K562 (cell line): ENCODE results near the gene OGDH. TPM values are rescaled to one million over a fixed set of nuclear protein-coding genes. Genes with fewer than 3 reads are reported as not detected.

Experiments
- ATAC-seq: fragments of 200-7000 bp; cut with Tn5 transposase; 3 replicates; pipeline ENCODE4 v1.9.1; 2020; ENCODE audit warnings: moderate library complexity
- BruUV-seq: library from RNA; stranded (reverse); fragments of 400-500 nt; replicated peaks from 2 replicates; lab custom pipeline; 2021; lab: Mats Ljungman, UMichigan
- CTCF ChIA-PET: fragments of 300-600 bp; formaldehyde crosslinking; extraction: SDS; loops from one replicate; lab custom pipeline; 2021; ENCODE audit warnings: low intra/inter-chr PET ratio; lab: Yijun Ruan, JAX
- POLR2A ChIA-PET: fragments of 300-600, 350-650 bp; sonication (Branson Sonifier 250); formaldehyde crosslinking; extraction: SDS; loops from one replicate; lab custom pipeline; 2021; ENCODE audit warnings: antibody characterized with exemption, inconsistent platforms; lab: Yijun Ruan, JAX
- DNase-seq, 4 experiments: peaks; one replicate each; pipeline versions ENCODE4 v3.0.0 to v3.0.0-alpha.2; 2011 to 2018; ENCODE audit warnings: low spot score in 3 of 4, mixed read lengths in 3 of 4; ENCODE audit errors: extremely low read depth in 1 of 4
- FAIRE-seq: peaks from 2 replicates; lab custom pipeline; 2011; peaks lifted over from hg19 to GRCh38; lab: Jason Lieb, UNC
- H2AFZ ChIP-seq: 2 replicates; pipeline ENCODE4 v1.6.0; 2011; ENCODE audit warnings: low read depth, low read length, control low read depth, inconsistent platforms
- H3K27ac ChIP-seq: fragments of 200-600 bp; 3 replicates; pipeline ENCODE4 v1.8.0; 2011; ENCODE audit warnings: low read depth, mild to moderate bottlenecking, control low read depth, inconsistent platforms, low read length, moderate library complexity, mixed read lengths; ENCODE audit errors: extremely low read depth
- H3K27me3 ChIP-seq, 2 experiments: fragments of 300-600 bp in 1 of 2; 2 replicates in 1 of 2; 3 replicates in 1 of 2; pipeline versions ENCODE4 v1.6.0 to v1.8.0; 2011; ENCODE audit warnings: inconsistent platforms in 2 of 2, low read length in 2 of 2, mild to moderate bottlenecking in 1 of 2, mixed read lengths in 1 of 2, moderate library complexity in 1 of 2; ENCODE audit not compliant: control insufficient read depth in 2 of 2, insufficient read depth in 2 of 2
- H3K36me3 ChIP-seq: fragments of 300-600 bp; 3 replicates; pipeline ENCODE4 v1.8.0; 2011; ENCODE audit warnings: mild to moderate bottlenecking, low read length, inconsistent platforms; ENCODE audit not compliant: control insufficient read depth, insufficient read depth
- H3K4me1 ChIP-seq, 2 experiments: fragments of 200-600 bp in 1 of 2; replicated peaks in 1 of 2; 2 replicates in 1 of 2; 3 replicates in 1 of 2; pipeline versions ENCODE4 v1.5.1 to v1.8.0; 2011; ENCODE audit warnings: inconsistent platforms in 2 of 2, low read length in 2 of 2, mild to moderate bottlenecking in 1 of 2, mixed read lengths in 1 of 2, moderate library complexity in 1 of 2; ENCODE audit not compliant: control insufficient read depth in 2 of 2, insufficient read depth in 2 of 2
- H3K4me2 ChIP-seq: 2 replicates; pipeline ENCODE4 v1.6.1; 2011; ENCODE audit warnings: low read length, control low read depth, inconsistent platforms, mixed read lengths; ENCODE audit not compliant: insufficient read depth
- H3K4me3 ChIP-seq: fragments of 200-600 bp; sonication (generic), shearing (Covaris generic); 2 replicates; pipeline ENCODE4 v1.5.1; 2016; ENCODE audit warnings: control low read depth, inconsistent platforms
- H3K79me2 ChIP-seq: fragments of 200-600 bp; 3 replicates; pipeline ENCODE4 v1.8.0; 2011; ENCODE audit warnings: low read length, inconsistent platforms; ENCODE audit not compliant: control insufficient read depth, insufficient read depth
- H3K9ac ChIP-seq, 2 experiments: 2 replicates each; pipeline versions ENCODE4 v1.6.0 to v1.6.1; 2011; ENCODE audit warnings: low read depth in 2 of 2, low read length in 2 of 2, control low read depth in 1 of 2, inconsistent platforms in 1 of 2, mild to moderate bottlenecking in 1 of 2, mixed read lengths in 1 of 2; ENCODE audit not compliant: insufficient read depth in 1 of 2
- H3K9me1 ChIP-seq: one replicate; pipeline ENCODE4 v1.6.0; 2011; ENCODE audit warnings: inconsistent platforms, mild to moderate bottlenecking, low read length, moderate library complexity; ENCODE audit not compliant: control insufficient read depth, insufficient read depth
- H3K9me3 ChIP-seq: replicated peaks from 2 replicates; pipeline ENCODE4 v1.5.1; 2011; ENCODE audit warnings: low read depth, low read length, inconsistent platforms; ENCODE audit not compliant: control insufficient read depth, insufficient read depth
- H4K20me1 ChIP-seq: replicated peaks from 2 replicates; pipeline ENCODE4 v1.6.1; 2011; ENCODE audit warnings: low read length, inconsistent platforms, mixed read lengths; ENCODE audit not compliant: control insufficient read depth, insufficient read depth
- FOXA3 ChIP-seq, 2 experiments: fragments of 450-650 bp in 1 of 2; sonication (generic) in 1 of 2; formaldehyde crosslinking; IDR thresholded peaks in 1 of 2; conservative IDR thresholded peaks in 1 of 2; 2 replicates each; pipeline versions ENCODE4 v1.4.0 to v1.8.0; 2020 to 2022; ENCODE audit warnings: mild to moderate bottlenecking in 2 of 2, missing genetic modification reagents in 1 of 2
- FOXK2 ChIP-seq, 2 experiments: fragments of 450-650 bp; IDR thresholded peaks in 1 of 2; conservative IDR thresholded peaks in 1 of 2; 2 replicates each; pipeline ENCODE4 v1.6.1; 2016; ENCODE audit warnings: low read depth in 2 of 2, mild to moderate bottlenecking in 1 of 2
- GABPB2 ChIP-seq: fragments of 250-450 bp; sonication (Bioruptor Pico); conservative IDR thresholded peaks from 2 replicates; pipeline ENCODE4 v1.5.1; 2021; ENCODE audit warnings: mild to moderate bottlenecking
- GTF2B ChIP-seq: IDR thresholded peaks from 2 replicates; pipeline ENCODE4 v1.6.1; 2011; ENCODE audit not compliant: insufficient read length; ENCODE audit errors: extremely low read depth
- KAT2B ChIP-seq: IDR thresholded peaks from one replicate; pipeline ENCODE4 v1.6.1; 2012; ENCODE audit warnings: low read depth, mild to moderate bottlenecking, control low read depth, inconsistent platforms, low read length, moderate library complexity
- NR0B1 ChIP-seq: fragments of 450-650 bp; IDR thresholded peaks from one replicate; pipeline ENCODE4 v1.6.1; 2018; ENCODE audit warnings: mild to moderate bottlenecking, moderate library complexity; ENCODE audit not compliant: partially characterized antibody
- RERE ChIP-seq: sonication (generic); formaldehyde crosslinking; IDR thresholded peaks from 2 replicates; pipeline ENCODE4 v1.8.0; 2023; ENCODE audit warnings: missing genetic modification reagents, mild to moderate bottlenecking, borderline replicate concordance
- SIN3B ChIP-seq: fragments of 450-650 bp; IDR thresholded peaks from 2 replicates; pipeline ENCODE4 v1.6.1; 2017; ENCODE audit warnings: low read depth, mild to moderate bottlenecking, moderate library complexity
- USF2 ChIP-seq: sonication (generic); formaldehyde crosslinking; IDR thresholded peaks from 2 replicates; pipeline ENCODE4 v1.5.0; 2020; ENCODE audit warnings: missing genetic modification reagents
- WGBS: fragments of 100-300 bp; shearing (Covaris generic); methylation state at CpG from one replicate; pipeline ENCODE4 v1.1.6; 2016; ENCODE audit warnings: low coverage, mixed read lengths; ENCODE audit not compliant: insufficient coverage; ENCODE audit errors: missing lambda C conversion rate; 5-methylcytosine and 5-hydroxymethylcytosine counted together
- in situ Hi-C: fragments of 300-500 bp; cut with MboI; formaldehyde crosslinking; loops from 4 replicates; pipeline ENCODE4 v1.15.0; 2018; ENCODE audit warnings: inconsistent platforms, mixed read lengths
- intact Hi-C: fragments of 100-400 bp; cut with micrococcal nuclease; formaldehyde crosslinking; loops from 2 replicates; pipeline ENCODE4 v1.14.2; 2022
- polyA plus RNA-seq, 8 experiments: library from polyadenylated mRNA; depleted of rRNA in 4 of 8; stranded (reverse) in 5 of 8; unstranded in 3 of 8; fragments of >200 nt; fragmentation: Nextera tagmentation in 2 of 8; fragmentation: Illumina TruSeq in 1 of 8; extraction: Ambion mirVana in 2 of 8; extraction: Trizol in 1 of 8; gene quantifications; 2 replicates each; pipeline versions ENCODE4 v1.2.1 to v1.2.3, GENCODE V29; 2011 to 2014; ENCODE audit warnings: inconsistent platforms in 1 of 8, missing spikeins in 1 of 8
- total RNA-seq, 7 experiments: library from RNA; depleted of rRNA in 6 of 7; stranded (reverse); fragments of >200 nt in 6 of 7; fragmentation: Illumina TruSeq in 2 of 7; extraction: Trizol in 2 of 7; gene quantifications; 2 replicates each; pipeline versions ENCODE4 v1.2.1 to v1.2.3, GENCODE V29; 2011 to 2021; ENCODE audit warnings: low replicate concordance in 1 of 7

OGDH gene
- total and polyA plus RNA-seq, 9 of the 15 experiments (the other 6 are each of a cell fraction or from before 2014, with no cell fraction given) = 3.1 to 80.3 (median 23.5) TPM

DNA sequence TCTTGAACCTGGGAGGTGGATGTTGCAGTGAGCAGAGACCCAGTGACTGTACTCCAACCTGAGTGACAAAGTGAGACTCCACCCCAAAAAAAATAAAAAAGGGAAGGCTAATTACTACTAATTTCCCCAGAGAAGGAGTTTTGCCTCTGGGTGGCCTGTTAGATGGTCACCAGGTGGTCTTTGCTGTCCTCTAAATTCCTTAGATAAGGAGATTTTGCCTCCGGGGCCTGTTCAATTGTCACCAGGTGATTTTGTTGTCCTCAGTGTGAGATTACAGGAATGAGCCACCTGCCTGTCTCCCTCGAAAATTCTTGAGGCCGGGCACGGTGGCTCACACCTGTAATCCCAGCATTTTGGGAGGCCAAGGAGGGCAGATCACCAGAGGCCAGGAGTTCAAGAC is 117.8 kb downstream of the OGDH start:
- no peak overlapping the region for H2AFZ ChIP-seq
- no peaks in the 10 kb centered on the region for H3K79me2 ChIP-seq
- H3K4me2 ChIP-seq = no peak overlapping the region
- no peak for ATAC-seq
- in situ Hi-C loops = no loop called here
- ChIA-PET CTCF (no interaction called here), POLR2A (no interaction called here)
- no peaks in the 10 kb centered on the region; the same call in 1 of the 2 replicates for H3K9me3 ChIP-seq
- TF ChIP-seq USF2 (no peak), KAT2B (no peak), FOXK2 (conservative IDR thresholded peaks at IDR 0.05 in 1 of 2, IDR thresholded peaks at IDR 0.05 in 1 of 2; ENCODE audit: low read depth in 2 of 2) (no peak), RERE (CRISPR knock-in tag) (no peak), NR0B1 (no peak), GABPB2 (no peak), FOXA3 (CRISPR knock-in tag; conservative IDR thresholded peaks at IDR 0.05 in 1 of 2, IDR thresholded peaks at IDR 0.05 in 1 of 2) (no peak), GTF2B (no peak), SIN3B (no peak)
- H3K9ac ChIP-seq = no peak overlapping the region
- FAIRE-seq = no peak
- no peaks in the 10 kb centered on the region for H3K9me1 ChIP-seq
- DNase-seq = no peak
- no TSS peak for BruUV-seq
- intact Hi-C loops = no loop called here
- 26% methylated on average over 4 of the region's 4 CpGs for WGBS
- H3K4me3 ChIP-seq = no peak overlapping the region
- no peaks in the 10 kb centered on the region for H3K36me3 ChIP-seq
- H3K27me3 ChIP-seq = no peaks in the 10 kb centered on the region
- H3K4me1 ChIP-seq = peaks cover 0 to 8% of the 10 kb centered on the region in 2 experiments; a peak in 3 of 5 replicates
- H4K20me1 ChIP-seq = no peaks in the 10 kb centered on the region
- no peak overlapping the region for H3K27ac ChIP-seq
